HEK293 (cell line): Measurements from ENCODE around the gene PEAK3.

Experiments used
- CTCF ChIA-PET: fragments of 350-600 bp; formaldehyde crosslinking; extraction: SDS; loops from one replicate; lab custom pipeline; 2021; ENCODE audit warnings: antibody characterized with exemption; lab: Yijun Ruan, JAX
- POLR2A ChIA-PET: fragments of 300-600 bp; formaldehyde crosslinking; extraction: SDS; loops from one replicate; lab custom pipeline; 2020; ENCODE audit warnings: antibody characterized with exemption, inconsistent platforms; lab: Yijun Ruan, JAX
- H3K27ac ChIP-seq: fragments of 200-500 bp; sonication (Bioruptor generic); 2 replicates; pipeline ENCODE4 v1.5.1; 2014; ENCODE audit warnings: low read depth, low read length, control low read depth, inconsistent platforms; ENCODE audit errors: extremely low read depth
- H3K36me3 ChIP-seq, 2 experiments: fragments of 200-500 bp in 1 of 2; sonication (Bioruptor generic) in 1 of 2; 1 replicate in 1 of 2; 2 replicates in 1 of 2; pipeline ENCODE4 v1.5.1; 2014 to 2017; ENCODE audit warnings: inconsistent platforms in 2 of 2, low read length in 2 of 2; ENCODE audit not compliant: control insufficient read depth in 2 of 2, insufficient read depth in 1 of 2
- H3K4me1 ChIP-seq: fragments of 200-500 bp; sonication (Bioruptor generic); 2 replicates; pipeline ENCODE4 v1.5.1; 2014; ENCODE audit warnings: mild to moderate bottlenecking, low read length, inconsistent platforms; ENCODE audit not compliant: control insufficient read depth, insufficient read depth
- H3K4me3 ChIP-seq: 2 replicates; pipeline ENCODE4 v1.5.1; 2011; ENCODE audit warnings: low read depth, mild to moderate bottlenecking, control low read depth, low read length, moderate library complexity
- H3K9me3 ChIP-seq: fragments of 200-500 bp; sonication (Bioruptor generic); 2 replicates; pipeline ENCODE4 v1.5.1; 2014; ENCODE audit warnings: low read depth, low read length, inconsistent platforms; ENCODE audit not compliant: control insufficient read depth, insufficient read depth
- KLF10 ChIP-seq: fragments of 450-650 bp; IDR thresholded peaks from 2 replicates; pipeline ENCODE4 v1.5.1; 2018; ENCODE audit warnings: missing biosample characterization, mild to moderate bottlenecking, missing genetic modification characterization
- PRDM1 ChIP-seq: fragments of 450-650 bp; formaldehyde crosslinking; IDR thresholded peaks from 2 replicates; pipeline ENCODE4; 2016; ENCODE audit warnings: missing biosample characterization, missing genetic modification characterization
- SALL2 ChIP-seq: fragments of 450-650 bp; formaldehyde crosslinking; IDR thresholded peaks from 2 replicates; pipeline ENCODE4 v1.5.0; 2017; ENCODE audit warnings: missing biosample characterization, mild to moderate bottlenecking, missing genetic modification characterization, borderline replicate concordance
- YY1 ChIP-seq: fragments of 450-650 bp; formaldehyde crosslinking; IDR thresholded peaks from 2 replicates; pipeline ENCODE4 v1.5.1; 2018; ENCODE audit warnings: missing biosample characterization, missing genetic modification characterization
- ZNF184 ChIP-seq: fragments of 450-650 bp; IDR thresholded peaks from 2 replicates; pipeline ENCODE4 v1.5.1; 2018; ENCODE audit warnings: missing biosample characterization, mild to moderate bottlenecking, missing genetic modification characterization
- ZNF335 ChIP-seq: fragments of 450-650 bp; formaldehyde crosslinking; conservative IDR thresholded peaks from 2 replicates; pipeline ENCODE4 v1.5.1; 2016; ENCODE audit warnings: missing biosample characterization, missing genetic modification characterization
- ZNF341 ChIP-seq: fragments of 450-650 bp; formaldehyde crosslinking; IDR thresholded peaks from 2 replicates; pipeline ENCODE4; 2016; ENCODE audit warnings: low read depth, missing biosample characterization, missing genetic modification characterization
- ZNF350 ChIP-seq: fragments of 450-650 bp; formaldehyde crosslinking; IDR thresholded peaks from 2 replicates; pipeline ENCODE4 v1.5.0; 2017; ENCODE audit warnings: missing biosample characterization, mild to moderate bottlenecking, missing genetic modification characterization
- ZNF354C ChIP-seq: fragments of 450-650 bp; formaldehyde crosslinking; IDR thresholded peaks from 2 replicates; pipeline ENCODE4 v1.5.1; 2016; ENCODE audit warnings: missing biosample characterization, missing genetic modification characterization, low read depth, borderline replicate concordance
- ZNF37A ChIP-seq: fragments of 450-650 bp; IDR thresholded peaks from 2 replicates; pipeline ENCODE4 v1.5.1; 2018; ENCODE audit warnings: missing biosample characterization, missing genetic modification characterization
- ZNF558 ChIP-seq: fragments of 450-650 bp; formaldehyde crosslinking; IDR thresholded peaks from 2 replicates; pipeline ENCODE4 v1.5.1; 2016; ENCODE audit warnings: missing biosample characterization, missing genetic modification characterization
- ZNF629 ChIP-seq: fragments of 450-650 bp; formaldehyde crosslinking; IDR thresholded peaks from 2 replicates; pipeline ENCODE4 v1.5.1; 2017; ENCODE audit warnings: missing biosample characterization, missing genetic modification characterization
- ZNF660 ChIP-seq: fragments of 450-650 bp; IDR thresholded peaks from 2 replicates; pipeline ENCODE4 v1.5.1; 2018; ENCODE audit warnings: missing biosample characterization, mild to moderate bottlenecking, missing genetic modification characterization
- ZSCAN16 ChIP-seq: fragments of 450-650 bp; formaldehyde crosslinking; IDR thresholded peaks from 2 replicates; pipeline ENCODE4 v1.5.1; 2016; ENCODE audit warnings: missing biosample characterization, missing genetic modification characterization
- TF ChIP-seq, protein P1 (sequence below): fragments of 450-650 bp; formaldehyde crosslinking; IDR thresholded peaks from 2 replicates; pipeline ENCODE4 v1.5.1; 2016; ENCODE audit warnings: missing biosample characterization, missing genetic modification characterization
- TF ChIP-seq, protein P2 (sequence below): fragments of 450-650 bp; formaldehyde crosslinking; IDR thresholded peaks from 2 replicates; pipeline ENCODE4 v1.5.1; 2017; ENCODE audit warnings: missing biosample characterization, mild to moderate bottlenecking, missing genetic modification characterization, moderate library complexity
- TF ChIP-seq, protein P3 (sequence below): fragments of 450-650 bp; formaldehyde crosslinking; IDR thresholded peaks from 2 replicates; pipeline ENCODE4 v1.5.1; 2016; ENCODE audit warnings: missing biosample characterization, missing genetic modification characterization
- TF ChIP-seq, protein P4 (sequence below): fragments of 450-650 bp; IDR thresholded peaks from 2 replicates; pipeline ENCODE4 v1.5.1; 2018; ENCODE audit warnings: missing biosample characterization, mild to moderate bottlenecking, missing genetic modification characterization

Gene PEAK3

DNA sequence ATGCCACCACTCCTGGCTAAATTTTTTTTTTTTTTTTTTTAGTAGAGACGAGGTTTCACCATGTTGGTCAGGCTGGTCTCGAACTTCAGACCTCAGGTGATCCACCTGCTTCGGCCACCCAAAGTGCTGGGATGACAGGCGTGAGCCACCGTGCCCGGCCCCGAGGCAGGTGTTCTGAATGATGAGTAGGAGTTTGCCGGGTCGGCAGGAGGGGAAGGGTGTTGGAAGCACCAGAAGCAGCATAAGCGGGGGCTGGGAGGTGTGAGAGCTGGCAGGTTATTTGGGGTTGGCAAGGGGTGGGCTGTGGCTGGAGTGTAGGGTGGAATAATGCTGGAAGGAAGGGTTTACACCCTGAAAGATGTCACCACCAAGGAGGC lies 48.3 kb upstream of the PEAK3 start (continued):
- TF ChIP-seq ZNF341 (tag by site-specific recombination), result 0 out of 2 replicates have a peak, but pooled peaks have one; percentile 13
- TF ChIP-seq, all 188 proteins: peak for 4

DNA sequence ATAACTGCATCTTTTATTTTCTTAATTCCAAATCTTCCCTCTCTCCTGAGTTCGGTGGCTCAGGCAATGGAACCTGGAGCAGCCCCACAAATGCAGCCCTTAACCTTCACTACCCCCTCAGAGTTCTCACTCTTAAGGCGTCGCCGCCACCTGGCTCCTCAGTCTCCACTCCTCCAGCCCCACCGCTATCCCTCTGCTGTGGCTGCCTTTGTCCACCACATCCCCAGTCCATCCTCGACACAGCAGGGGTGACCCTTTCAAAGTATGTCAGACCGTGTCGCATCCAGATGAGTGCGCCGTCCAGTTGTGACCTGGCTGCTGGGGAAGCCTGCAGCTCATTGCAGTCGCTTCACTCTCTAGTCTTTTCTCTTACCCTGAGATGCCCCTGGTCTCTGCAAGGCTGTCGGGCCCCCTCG lies 47.5 kb upstream of the PEAK3 start:
- Histone ChIP-seq H3K36me3 (peaks cover 0 to 28% of the 10 kb centered on the region in 2 experiments; a peak in 2 of 3 replicates), H3K4me1 (peaks cover 14% of the 10 kb centered on the region), H3K27ac (no peak overlapping the region; the same call in 1 of the 2 replicates), H3K4me3 (peak overlapping the region; percentile 92), H3K9me3 (no peaks in the 10 kb centered on the region)
- ChIA-PET CTCF (interaction anchor here (0.7 to 1.0 kb wide), 2 partner anchors 308 to 319 kb away, joined by 3 to 5 read pairs; no protein-coding TSS in a partner anchor), POLR2A (interaction anchor here (0.6 kb wide), 1 partner anchor 49 kb away, joined by 5 read pairs; no protein-coding TSS in a partner anchor)
- TF ChIP-seq ZNF184 (tag by site-specific recombination), result no peak
- peak; percentile 8; the same call in 1 of the 2 replicates for TF ChIP-seq PRDM1

DNA sequence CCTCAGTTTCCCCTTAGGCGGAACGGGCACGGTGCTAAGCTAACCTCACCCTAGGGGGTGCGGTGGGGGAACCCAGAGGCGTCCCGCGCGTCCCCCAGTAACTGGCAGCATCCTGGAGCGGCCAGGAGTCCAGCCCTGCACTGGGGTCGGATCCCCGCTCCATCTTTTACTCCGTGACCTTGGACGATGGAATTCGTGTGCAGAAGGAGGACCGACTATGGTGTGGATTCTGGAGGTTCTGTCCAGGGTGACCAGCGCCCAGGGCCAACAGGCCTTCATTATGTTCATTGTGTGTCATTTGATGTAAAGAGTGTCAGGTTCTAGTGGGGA lies 47.1 kb upstream of the PEAK3 start:
- H3K4me1 ChIP-seq, result peaks cover 14% of the 10 kb centered on the region
- ChIA-PET POLR2A (no interaction called here), CTCF (interaction anchor here (1.0 to 1.7 kb wide), 2 partner anchors 55 to 308 kb away, joined by 4 to 5 read pairs; no protein-coding TSS in a partner anchor)
- peak overlapping the region; percentile 90; the same call in 1 of the 2 replicates for H3K27ac ChIP-seq
- no peaks in the 10 kb centered on the region for H3K9me3 ChIP-seq
- TF ChIP-seq ZNF341 (tag by site-specific recombination) (no peak), ZNF558 (tag by site-specific recombination) (no peak)
- TF ChIP-seq, protein P1, sequence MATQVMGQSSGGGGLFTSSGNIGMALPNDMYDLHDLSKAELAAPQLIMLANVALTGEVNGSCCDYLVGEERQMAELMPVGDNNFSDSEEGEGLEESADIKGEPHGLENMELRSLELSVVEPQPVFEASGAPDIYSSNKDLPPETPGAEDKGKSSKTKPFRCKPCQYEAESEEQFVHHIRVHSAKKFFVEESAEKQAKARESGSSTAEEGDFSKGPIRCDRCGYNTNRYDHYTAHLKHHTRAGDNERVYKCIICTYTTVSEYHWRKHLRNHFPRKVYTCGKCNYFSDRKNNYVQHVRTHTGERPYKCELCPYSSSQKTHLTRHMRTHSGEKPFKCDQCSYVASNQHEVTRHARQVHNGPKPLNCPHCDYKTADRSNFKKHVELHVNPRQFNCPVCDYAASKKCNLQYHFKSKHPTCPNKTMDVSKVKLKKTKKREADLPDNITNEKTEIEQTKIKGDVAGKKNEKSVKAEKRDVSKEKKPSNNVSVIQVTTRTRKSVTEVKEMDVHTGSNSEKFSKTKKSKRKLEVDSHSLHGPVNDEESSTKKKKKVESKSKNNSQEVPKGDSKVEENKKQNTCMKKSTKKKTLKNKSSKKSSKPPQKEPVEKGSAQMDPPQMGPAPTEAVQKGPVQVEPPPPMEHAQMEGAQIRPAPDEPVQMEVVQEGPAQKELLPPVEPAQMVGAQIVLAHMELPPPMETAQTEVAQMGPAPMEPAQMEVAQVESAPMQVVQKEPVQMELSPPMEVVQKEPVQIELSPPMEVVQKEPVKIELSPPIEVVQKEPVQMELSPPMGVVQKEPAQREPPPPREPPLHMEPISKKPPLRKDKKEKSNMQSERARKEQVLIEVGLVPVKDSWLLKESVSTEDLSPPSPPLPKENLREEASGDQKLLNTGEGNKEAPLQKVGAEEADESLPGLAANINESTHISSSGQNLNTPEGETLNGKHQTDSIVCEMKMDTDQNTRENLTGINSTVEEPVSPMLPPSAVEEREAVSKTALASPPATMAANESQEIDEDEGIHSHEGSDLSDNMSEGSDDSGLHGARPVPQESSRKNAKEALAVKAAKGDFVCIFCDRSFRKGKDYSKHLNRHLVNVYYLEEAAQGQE (tag by site-specific recombination), result 0 out of 2 replicates have a peak, but pooled peaks have one; percentile 9
- TF ChIP-seq, protein P2, sequence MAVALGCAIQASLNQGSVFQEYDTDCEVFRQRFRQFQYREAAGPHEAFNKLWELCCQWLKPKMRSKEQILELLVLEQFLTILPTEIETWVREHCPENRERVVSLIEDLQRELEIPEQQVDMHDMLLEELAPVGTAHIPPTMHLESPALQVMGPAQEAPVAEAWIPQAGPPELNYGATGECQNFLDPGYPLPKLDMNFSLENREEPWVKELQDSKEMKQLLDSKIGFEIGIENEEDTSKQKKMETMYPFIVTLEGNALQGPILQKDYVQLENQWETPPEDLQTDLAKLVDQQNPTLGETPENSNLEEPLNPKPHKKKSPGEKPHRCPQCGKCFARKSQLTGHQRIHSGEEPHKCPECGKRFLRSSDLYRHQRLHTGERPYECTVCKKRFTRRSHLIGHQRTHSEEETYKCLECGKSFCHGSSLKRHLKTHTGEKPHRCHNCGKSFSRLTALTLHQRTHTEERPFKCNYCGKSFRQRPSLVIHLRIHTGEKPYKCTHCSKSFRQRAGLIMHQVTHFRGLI (tag by site-specific recombination), result no peak
- peak overlapping the region; percentile 92 for H3K4me3 ChIP-seq
- H3K36me3 ChIP-seq, result peaks cover 0 to 28% of the 10 kb centered on the region in 2 experiments; a peak in 2 of 3 replicates

DNA sequence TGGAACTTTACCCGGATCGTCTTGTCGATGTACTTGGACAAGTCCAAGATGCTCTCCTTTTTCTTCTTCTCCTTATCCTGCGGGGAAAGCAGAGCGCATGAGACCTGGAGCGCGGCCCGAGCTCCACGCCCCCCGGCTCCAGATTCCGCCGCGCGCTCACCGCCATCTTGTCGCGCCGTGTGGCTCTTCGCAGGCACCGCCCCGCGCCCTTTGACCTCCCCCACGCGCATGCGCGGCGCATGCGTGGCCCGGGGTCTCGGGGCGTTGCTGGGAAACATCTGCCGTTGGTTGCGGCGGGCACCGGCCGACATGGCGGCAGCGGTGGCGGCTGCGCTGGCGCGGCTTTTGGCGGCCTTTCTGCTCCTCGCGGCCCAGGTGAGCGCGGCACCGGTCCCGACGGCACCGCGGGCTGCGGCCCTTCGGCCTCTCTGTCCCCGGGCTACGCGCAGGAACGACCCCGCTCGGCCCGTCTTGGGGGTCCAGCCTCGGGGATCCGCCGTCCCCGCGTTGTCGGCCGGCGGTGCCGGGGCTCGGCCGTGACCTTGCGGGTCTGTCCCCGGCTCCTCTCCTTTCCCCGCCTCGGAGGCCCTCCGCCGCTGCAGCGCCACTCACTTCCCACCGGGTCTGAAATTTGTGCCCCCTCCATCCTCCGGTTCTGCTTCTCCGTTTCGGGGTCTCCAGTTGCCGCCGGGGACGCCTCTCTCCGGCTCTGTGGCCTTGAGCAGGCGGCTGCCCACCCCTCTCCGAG lies 46.6 kb upstream of the PEAK3 start, which contains the start of the genes LSM7 and SPPL2B:
Gene LSM7 (minus strand): TSS at position 186 of the 748 bp plus-strand sequence. CDS start 20 bp downstream, at position 166.
Gene SPPL2B (plus strand): TSS at position 284 of the 748 bp plus-strand sequence. CDS start 26 bp downstream, at position 310.
- Histone ChIP-seq H3K27ac (peak within 1 kb of the TSS; percentile 90), H3K9me3 (no peaks in the 10 kb centered on the region), H3K4me3 (peak within 1 kb of the TSS; percentile 92), H3K4me1 (peaks cover 14% of the 10 kb centered on the region), H3K36me3 (peaks cover 1 to 28% of the 10 kb centered on the region in 2 experiments; a peak in 2 of 3 replicates)
- ChIA-PET CTCF (interaction anchor here (1.7 kb wide), 1 partner anchor 54 kb away, joined by 4 read pairs; no protein-coding TSS in a partner anchor), POLR2A (interaction anchor here (0.7 to 1.7 kb wide), 9 partner anchors 10 to 147 kb away, joined by 3 to 6 read pairs (median 4); partner anchors contain the start of gene GADD45B)
- TF ChIP-seq ZNF354C (tag by site-specific recombination), result no peak
- TF ChIP-seq KLF10, result no peak
- peak; percentile 7; the same call in 1 of the 2 replicates for TF ChIP-seq ZNF629 (tag by site-specific recombination)
- TF ChIP-seq YY1 (tag by site-specific recombination), result peak; percentile 93
- TF ChIP-seq SALL2 (tag by site-specific recombination), result no peak
- TF ChIP-seq ZNF37A (tag by site-specific recombination), result no peak
- 0 out of 2 replicates have a peak, but pooled peaks have one; percentile 9 for TF ChIP-seq ZNF335 (tag by site-specific recombination)
- TF ChIP-seq, protein P3, sequence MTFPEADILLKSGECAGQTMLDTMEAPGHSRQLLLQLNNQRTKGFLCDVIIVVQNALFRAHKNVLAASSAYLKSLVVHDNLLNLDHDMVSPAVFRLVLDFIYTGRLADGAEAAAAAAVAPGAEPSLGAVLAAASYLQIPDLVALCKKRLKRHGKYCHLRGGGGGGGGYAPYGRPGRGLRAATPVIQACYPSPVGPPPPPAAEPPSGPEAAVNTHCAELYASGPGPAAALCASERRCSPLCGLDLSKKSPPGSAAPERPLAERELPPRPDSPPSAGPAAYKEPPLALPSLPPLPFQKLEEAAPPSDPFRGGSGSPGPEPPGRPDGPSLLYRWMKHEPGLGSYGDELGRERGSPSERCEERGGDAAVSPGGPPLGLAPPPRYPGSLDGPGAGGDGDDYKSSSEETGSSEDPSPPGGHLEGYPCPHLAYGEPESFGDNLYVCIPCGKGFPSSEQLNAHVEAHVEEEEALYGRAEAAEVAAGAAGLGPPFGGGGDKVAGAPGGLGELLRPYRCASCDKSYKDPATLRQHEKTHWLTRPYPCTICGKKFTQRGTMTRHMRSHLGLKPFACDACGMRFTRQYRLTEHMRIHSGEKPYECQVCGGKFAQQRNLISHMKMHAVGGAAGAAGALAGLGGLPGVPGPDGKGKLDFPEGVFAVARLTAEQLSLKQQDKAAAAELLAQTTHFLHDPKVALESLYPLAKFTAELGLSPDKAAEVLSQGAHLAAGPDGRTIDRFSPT (tag by site-specific recombination), result peak; percentile 39; the same call in 1 of the 2 replicates
- TF ChIP-seq ZNF660 (tag by site-specific recombination), result no peak; the same call in 1 of the 2 replicates
- TF ChIP-seq, protein P4, sequence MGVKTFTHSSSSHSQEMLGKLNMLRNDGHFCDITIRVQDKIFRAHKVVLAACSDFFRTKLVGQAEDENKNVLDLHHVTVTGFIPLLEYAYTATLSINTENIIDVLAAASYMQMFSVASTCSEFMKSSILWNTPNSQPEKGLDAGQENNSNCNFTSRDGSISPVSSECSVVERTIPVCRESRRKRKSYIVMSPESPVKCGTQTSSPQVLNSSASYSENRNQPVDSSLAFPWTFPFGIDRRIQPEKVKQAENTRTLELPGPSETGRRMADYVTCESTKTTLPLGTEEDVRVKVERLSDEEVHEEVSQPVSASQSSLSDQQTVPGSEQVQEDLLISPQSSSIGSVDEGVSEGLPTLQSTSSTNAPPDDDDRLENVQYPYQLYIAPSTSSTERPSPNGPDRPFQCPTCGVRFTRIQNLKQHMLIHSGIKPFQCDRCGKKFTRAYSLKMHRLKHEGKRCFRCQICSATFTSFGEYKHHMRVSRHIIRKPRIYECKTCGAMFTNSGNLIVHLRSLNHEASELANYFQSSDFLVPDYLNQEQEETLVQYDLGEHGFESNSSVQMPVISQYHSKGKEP, result no peak
- TF ChIP-seq ZSCAN16 (tag by site-specific recombination), result no peak
- no peak for TF ChIP-seq ZNF350 (tag by site-specific recombination)
